HTERT RPE-1 (cell line): ENCODE measurements around the gene RHOXF1.
"Not testable (repeated sequence)": the region's sequence is repeated elsewhere in the genome, so short reads cannot be mapped to it uniquely, and the experiment has no call there.

Source experiments
- in situ Hi-C: fragments of 300-500 bp; cut with MboI; formaldehyde crosslinking; loops from 4 replicates; pipeline ENCODE4 v1.14.3; 2020; ENCODE audit warnings: low sequenced_read_pairs

RHOXF1 gene

GRCh38 chrX:120115438-120115963 is at the start of gene RHOXF1:
TSS of gene RHOXF1 (minus strand) at chrX:120115913. CDS start at chrX:120115862, 51 bp downstream.
- in situ Hi-C loops: no loop called here

GRCh38 chrX:120159086-120159485 is 43.4 kb upstream of the RHOXF1 start:
- in situ Hi-C loops: not testable (repeated sequence)

DNA sequence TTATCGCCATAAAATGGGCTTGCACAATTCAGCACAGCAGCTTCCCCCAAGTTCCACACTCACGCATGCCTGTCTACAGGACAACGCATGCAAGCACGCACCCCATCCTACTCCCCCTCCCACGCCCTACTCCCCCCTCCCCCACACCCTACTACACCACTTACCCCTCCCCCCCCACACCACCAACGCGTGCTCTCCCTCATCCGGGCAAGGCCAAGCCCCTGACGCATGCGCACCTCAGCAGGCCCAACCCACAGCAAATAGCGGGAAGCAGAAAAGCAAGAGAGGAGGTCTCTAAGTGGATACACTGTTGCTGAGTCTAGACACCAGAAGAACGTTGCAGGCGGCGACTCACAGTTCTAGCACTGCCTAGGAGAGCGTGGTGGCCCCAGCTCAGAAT is 42.6 kb upstream of the RHOXF1 start, which contains the start of gene RHOXF2:
RHOXF2 (plus strand) TSS at position 301 of the 400 bp plus-strand sequence. CDS start 138 bp downstream, outside the sequence.
- in situ Hi-C loops: not testable (repeated sequence)

- in situ Hi-C loops: not testable (repeated sequence)
Measured at GRCh38 chrX:120150109-120150744, 34.5 kb upstream of the RHOXF1 start.

DNA sequence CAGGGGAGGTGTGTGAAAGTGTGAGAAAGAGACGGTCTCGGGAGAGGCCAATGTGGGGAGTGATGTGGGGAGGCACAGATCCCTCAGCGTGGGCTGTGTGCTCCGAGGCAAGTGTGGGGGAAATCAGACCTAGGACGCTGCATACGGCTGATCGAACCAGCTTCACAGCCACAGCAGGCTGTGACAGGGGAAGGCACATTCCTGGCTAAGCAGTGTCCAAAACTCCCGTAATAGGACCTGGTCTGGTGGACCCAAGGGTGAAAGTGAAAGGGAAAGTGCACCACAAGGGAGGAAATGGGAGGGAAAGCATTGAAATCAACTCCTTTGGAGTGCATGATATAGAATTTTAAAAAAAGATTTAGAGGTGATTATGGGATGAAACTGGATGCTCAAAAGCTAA is 31.8 kb upstream of the RHOXF1 start:
- in situ Hi-C loops: no loop called here

DNA sequence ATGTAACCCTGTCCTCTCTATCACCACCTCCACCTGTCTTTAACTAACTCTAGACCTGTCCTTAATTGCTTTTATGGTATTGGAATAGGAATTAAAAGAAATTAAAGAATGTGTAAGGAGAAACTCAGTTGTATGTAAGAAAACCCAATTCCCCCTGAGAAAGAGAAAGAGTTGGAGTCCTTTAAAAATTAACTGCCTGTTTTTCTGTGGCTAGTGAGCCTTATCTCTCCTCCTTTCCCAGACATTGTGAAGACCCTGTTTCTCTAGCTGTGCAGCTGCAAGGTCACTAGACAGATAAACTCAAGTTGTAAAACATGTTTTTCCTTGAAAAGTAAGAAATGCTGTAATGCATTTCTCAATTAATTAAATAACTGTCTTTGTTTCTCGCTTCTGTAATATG is 30.6 kb upstream of the RHOXF1 start:
- in situ Hi-C loops: not testable (repeated sequence)

DNA sequence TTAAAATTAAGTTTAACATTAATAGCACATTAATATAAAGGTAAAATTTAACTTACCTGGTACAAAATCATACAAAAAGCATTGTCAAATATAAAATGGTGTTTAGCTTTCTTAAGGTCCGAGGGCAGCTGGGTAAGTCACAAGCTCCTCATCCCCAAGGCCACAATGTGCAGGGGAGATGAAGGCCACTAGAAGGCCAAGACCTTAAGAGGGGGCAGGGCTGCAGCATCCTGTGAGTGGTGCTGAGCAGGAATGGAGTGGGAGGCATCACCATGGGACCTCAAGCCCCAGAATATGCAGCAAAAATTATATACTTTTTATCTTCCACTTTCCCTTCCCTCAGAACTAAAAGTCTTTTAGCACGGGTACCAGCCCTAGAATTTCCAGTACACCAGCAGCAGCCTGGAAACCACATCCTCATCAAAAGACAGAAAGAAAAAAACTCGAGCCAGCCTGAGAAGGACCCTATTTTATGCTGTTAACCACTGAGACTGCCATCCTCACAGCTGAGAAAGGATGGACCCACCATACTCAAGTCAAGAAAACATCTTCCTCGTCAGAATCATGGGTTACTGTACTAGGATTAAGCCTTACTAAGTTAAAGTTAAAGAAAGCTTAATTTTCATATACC is 29.7 kb upstream of the RHOXF1 start:
- in situ Hi-C loops: no loop called here

GRCh38 chrX:120144178-120144844 is 28.6 kb upstream of the RHOXF1 start:
- in situ Hi-C loops: no loop called here

- in situ Hi-C loops: no loop called here
Measured at GRCh38 chrX:120140293-120140981, 24.7 kb upstream of the RHOXF1 start.

DNA sequence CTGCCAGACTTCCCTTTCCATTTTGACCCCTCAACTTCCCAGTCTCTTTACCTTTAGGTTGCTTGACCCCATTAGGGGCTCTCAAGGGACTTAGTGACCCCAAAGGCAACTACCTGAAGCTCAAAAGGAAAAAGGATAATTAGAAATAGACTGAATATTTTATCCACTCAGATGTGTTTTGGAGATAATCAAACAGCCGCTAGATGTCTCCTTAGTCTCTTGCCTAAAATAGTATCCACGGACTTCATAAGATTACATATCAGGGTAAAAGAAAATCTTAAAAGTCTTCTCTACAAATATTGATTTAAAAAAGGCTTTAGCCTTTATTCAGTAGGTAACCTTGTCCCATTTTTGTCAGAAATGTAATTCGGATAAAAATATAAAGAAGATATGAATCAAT is 21.7 kb upstream of the RHOXF1 start:
- in situ Hi-C loops: no loop called here

GRCh38 chrX:120136840-120137239 is 21.1 kb upstream of the RHOXF1 start:
- in situ Hi-C loops: no loop called here

- in situ Hi-C loops: no loop called here
Measured at GRCh38 chrX:120136128-120136527, 20.4 kb upstream of the RHOXF1 start.

DNA sequence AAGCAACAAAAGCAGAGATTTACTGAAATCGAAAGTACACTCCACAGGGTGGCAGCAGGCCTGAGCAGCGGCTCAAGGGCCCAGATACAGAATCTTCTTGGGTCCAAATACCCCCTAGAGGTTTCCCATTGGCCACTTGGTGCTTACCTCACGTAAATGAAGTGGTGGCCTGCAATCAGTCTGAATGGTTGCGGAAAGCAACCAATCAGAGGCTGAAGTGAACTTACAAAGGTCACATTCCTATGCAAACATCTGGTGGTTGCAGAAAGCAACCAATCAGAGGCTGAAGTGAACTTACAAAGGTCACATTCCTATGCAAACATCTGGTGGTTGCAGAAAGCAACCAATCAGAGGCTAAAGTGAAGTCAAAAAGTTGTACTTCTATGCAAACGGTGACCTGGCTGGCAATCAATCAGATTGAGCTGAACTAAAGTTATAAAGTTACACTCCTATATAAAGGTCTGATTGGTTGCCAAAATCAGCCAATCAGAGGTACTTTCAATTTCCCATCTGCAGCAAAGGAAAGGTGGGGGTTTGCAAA is 12.7 kb upstream of the RHOXF1 start:
- in situ Hi-C loops: not testable (repeated sequence)

GRCh38 chrX:120125444-120125843 is 9.7 kb upstream of the RHOXF1 start:
- in situ Hi-C loops: no loop called here

GRCh38 chrX:120120223-120120622 is 4.5 kb upstream of the RHOXF1 start:
- in situ Hi-C loops: no loop called here

DNA sequence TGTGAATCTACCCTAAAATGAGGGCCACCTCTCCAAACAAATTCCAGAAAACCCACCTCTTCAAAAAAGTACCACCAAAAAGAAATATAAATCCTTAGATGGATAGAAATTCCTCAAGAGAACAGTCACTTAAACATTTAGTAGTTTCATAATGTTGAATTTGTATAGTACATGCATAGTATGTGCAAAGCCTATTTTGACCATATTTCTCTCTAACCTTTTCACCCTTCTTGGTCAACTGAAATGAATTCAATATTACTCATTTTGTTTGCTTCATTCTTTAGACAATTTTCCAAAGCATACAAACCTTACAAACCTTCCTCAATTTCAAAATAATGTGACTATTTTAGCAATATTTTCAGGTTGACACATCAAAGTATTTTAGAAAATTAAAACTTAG is 4.1 kb downstream of the RHOXF1 start:
- in situ Hi-C loops: no loop called here

DNA sequence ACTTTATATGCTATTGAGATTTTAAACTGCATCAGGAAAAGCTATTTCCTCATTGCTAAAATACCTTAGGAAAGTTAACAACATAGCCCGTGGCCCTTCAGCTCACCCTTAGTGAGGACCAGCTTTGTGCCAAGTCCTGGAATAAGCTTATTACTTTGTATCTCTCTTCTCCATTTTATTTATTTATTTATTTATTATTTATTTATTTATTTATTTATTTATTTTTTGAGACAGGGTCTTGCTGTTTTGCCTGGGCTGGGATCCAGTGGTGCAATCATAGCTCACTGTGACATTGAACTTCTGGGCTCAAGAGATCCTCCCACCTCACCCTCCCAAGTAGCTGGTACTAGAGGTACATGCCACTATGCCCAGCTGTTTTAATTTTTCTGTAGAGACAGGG is 6.3 kb downstream of the RHOXF1 start:
- in situ Hi-C loops: no loop called here

GRCh38 chrX:120104707-120105106 is 11.0 kb downstream of the RHOXF1 start:
- in situ Hi-C loops: not testable (repeated sequence)

DNA sequence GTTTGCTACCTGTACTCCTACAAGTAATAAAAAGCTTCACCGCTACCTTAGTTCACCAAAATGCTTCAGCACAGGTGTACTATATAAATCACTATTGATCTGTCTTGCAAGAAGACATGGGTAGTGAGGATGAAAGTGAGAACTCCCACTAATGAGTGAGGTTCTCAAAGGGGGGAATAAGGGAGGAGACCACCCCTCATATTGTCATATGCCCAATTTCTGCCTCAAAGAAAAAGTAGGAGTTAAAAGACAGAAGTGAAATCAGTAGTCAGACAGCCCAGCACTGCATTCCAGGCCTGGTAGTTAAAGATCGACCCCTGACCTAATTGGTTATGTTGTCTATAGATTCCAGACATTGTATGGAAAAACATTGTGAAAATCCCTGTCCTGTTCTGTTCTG is 14.7 kb downstream of the RHOXF1 start:
- in situ Hi-C loops: not testable (repeated sequence)

GRCh38 chrX:120090208-120090607 is 25.5 kb downstream of the RHOXF1 start:
- in situ Hi-C loops: no loop called here
